SIG-M5 treated with dmso at 0.1 percent for 504 hours (cell line): Measurements from ENCODE around the gene UQCRC1.

Experiments
- DNase-seq: peaks from one replicate; lab custom pipeline; 2025; ENCODE audit not compliant: unreplicated experiment; lab: John Stamatoyannopoulos, UW

UQCRC1 gene

DNA sequence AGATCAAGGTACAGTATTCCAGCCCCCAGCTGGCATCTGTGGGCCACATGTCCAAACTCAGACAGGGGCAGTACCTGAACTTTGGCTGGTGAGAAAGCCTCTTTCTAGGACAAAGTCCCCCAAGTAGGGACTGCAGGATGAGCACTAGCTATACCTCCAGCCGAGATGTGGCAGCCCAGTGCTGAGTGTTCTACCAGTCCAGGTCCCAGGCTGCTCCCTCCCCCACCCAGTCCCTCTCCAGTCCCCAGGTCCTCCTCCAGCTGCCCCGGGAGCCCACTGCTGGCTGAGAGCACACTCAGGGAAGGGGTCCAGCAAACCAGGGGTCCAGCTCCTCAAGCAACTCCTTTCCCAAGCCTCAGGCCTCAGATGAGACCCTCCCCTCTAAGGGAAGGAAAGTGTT is 24.3 kb upstream of the UQCRC1 start:
- no peak for DNase-seq

DNA sequence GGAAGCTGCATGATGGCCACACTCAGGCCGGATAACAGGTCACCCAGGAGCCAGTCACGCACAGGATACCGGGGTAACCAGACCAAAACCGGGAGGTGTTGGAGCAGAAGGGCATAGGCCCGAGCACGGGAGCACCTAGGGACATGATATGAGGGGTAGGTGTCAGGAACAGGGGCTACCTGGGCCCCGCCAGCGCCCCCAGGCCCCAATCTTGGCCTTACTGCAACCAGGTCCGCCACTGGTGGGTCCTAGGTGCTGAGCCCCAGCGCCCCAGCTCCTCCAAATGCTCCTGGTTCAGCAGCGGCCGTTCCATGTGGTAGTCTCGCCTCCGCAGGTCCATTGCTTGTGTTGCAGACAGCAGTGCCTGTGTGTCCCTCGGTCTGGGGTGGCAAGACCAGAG is 23.8 kb upstream of the UQCRC1 start:
- DNase-seq, result no peak

GRCh38 chr3:48631516-48632448 is 22.3 kb upstream of the UQCRC1 start:
- no peak for DNase-seq

- DNase-seq, result no peak
Observed at GRCh38 chr3:48630833-48631232, 21.4 kb upstream of the UQCRC1 start.

- DNase-seq, result no peak
Observed at GRCh38 chr3:48630407-48630806, 21.0 kb upstream of the UQCRC1 start.

GRCh38 chr3:48629894-48630293 is 20.4 kb upstream of the UQCRC1 start:
- DNase-seq, result no peak

- DNase-seq, result no peak
Observed at GRCh38 chr3:48628277-48629017, 19.0 kb upstream of the UQCRC1 start.

DNA sequence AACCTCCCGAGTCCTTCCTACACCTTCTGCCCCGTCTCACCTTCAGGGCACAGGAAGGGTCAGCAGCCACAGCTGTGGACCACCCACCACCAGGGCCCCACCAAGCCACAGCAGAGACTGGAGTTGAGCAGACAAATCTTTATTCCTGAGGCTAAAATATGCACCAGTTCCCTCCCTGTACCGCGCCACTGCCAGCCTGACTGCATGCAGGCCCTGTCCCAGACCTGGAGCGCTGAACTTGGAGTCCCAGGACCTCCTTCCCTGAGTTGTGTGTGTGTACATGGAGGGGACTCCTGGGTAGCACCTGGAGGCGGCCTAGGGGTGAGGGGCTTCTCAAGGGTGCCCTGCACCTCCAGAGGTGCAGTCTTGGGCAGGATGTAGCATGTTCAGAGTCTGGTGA is 16.2 kb upstream of the UQCRC1 start:
- DNase-seq, result no peak

GRCh38 chr3:48624767-48625166 is 15.3 kb upstream of the UQCRC1 start:
- no peak for DNase-seq

- DNase-seq, result no peak
Observed at GRCh38 chr3:48623851-48624547, 14.6 kb upstream of the UQCRC1 start.

GRCh38 chr3:48621461-48621869 is 12.0 kb upstream of the UQCRC1 start, which contains the start of gene TMEM89:
Gene TMEM89, minus strand, starts transcription at chr3:48621769. Its CDS starts 13 bp downstream, at chr3:48621756.
- no peak for DNase-seq

GRCh38 chr3:48619541-48620524 is 10.4 kb upstream of the UQCRC1 start:
- no peak for DNase-seq

GRCh38 chr3:48617559-48617958 is 8.1 kb upstream of the UQCRC1 start:
- no peak for DNase-seq

DNA sequence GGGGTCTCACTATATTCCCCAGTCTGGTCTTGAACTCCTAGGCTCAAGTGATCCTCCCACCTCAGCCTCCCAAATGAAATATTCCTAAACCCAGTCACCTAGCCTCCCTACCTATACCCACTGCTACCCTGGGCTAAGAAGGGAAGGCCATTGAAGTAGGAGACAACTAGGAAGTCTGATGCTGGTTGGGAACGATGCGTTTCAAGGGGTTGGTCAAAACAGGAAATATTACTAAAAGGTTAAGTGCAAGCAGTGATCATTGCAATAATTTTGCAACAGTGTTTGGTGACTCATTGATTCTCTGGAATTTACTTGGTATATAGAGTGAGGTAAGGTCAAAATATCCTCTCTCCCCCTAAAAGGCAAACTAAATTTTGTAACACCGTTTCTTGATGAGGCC is 4.6 kb upstream of the UQCRC1 start:
- peak; percentile 89 for DNase-seq

DNA sequence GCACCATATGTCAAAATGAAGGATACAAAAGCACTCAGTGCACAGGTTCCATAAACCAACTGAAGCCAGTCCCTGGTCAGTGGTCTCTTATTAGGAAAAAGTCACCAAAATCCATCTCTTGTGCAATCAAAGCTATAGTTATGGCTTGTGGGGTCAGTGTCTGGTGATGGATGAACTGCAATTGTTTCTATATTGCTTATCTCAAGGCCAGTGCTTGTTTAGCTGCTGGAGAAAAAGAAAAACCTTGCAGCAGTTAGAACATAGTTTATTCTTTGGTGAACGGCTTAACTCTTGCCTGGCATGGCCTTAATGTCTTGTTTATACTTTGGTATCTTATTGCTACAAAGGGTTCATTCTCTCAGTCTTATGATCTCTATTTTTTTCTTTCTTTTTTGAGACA is 2.9 kb upstream of the UQCRC1 start:
- DNase-seq, result no peak

- DNase-seq, result no peak
Observed at GRCh38 chr3:48607519-48607918, 1.9 kb downstream of the UQCRC1 start.

- no peak for DNase-seq
Observed at GRCh38 chr3:48601622-48601994, 7.8 kb downstream of the UQCRC1 start.

GRCh38 chr3:48600711-48601621 is 8.5 kb downstream of the UQCRC1 start:
- no peak for DNase-seq
